ENCODE data around the gene CILP2.

- TF ChIP-seq CTCF (IDR thresholded peaks at IDR 0.05) (no peak), POLR2A (IDR thresholded peaks at IDR 0.05) (no peak)
These were observed 14.0 kb upstream of the CILP2 start for GRCh38 chr19:19524053-19524452.

Measured in body of pancreas (tissue), 4 donors.